Activated naive CD4-positive, alpha-beta T cell treated with anti-CD3 and anti-CD28 coated beads, Interleukin-2, amount 50 U/mL, for 72 hours (primary cell): Measurements from ENCODE around the gene KRTAP16-1. TPM values are rescaled to one million over a fixed set of nuclear protein-coding genes. Genes with fewer than 3 reads are reported as not detected.
"Not testable (repeated sequence)": the region's sequence is repeated elsewhere in the genome, so short reads cannot be mapped to it uniquely, and the experiment has no call there.

Experiments
- ATAC-seq, 2 donors: fragments of 150-1000 bp; cut with Tn5 transposase; 2 replicates each; pipeline ENCODE4 v1.10.0; 2021; ENCODE audit warnings: mild to moderate bottlenecking in 2 of 2, moderate library complexity in 2 of 2
- DNase-seq, 2 donors: peaks; one replicate each; pipeline ENCODE4 v3.0.0; 2021 to 2022; ENCODE audit warnings: low spot score in 2 of 2
- H3K27ac Mint-ChIP-seq, 2 donors: one replicate each; pipeline ENCODE4 v1.8.0; 2022; ENCODE audit warnings: mild to moderate bottlenecking in 2 of 2, mixed read lengths in 2 of 2
- H3K36me3 Mint-ChIP-seq, 2 donors: one replicate each; pipeline ENCODE4 v1.8.0; 2022; ENCODE audit warnings: mixed read lengths in 2 of 2
- H3K9me3 Mint-ChIP-seq, 2 donors: one replicate each; pipeline ENCODE4 v1.8.0; 2022; ENCODE audit warnings: mixed read lengths in 2 of 2
- total RNA-seq, 2 donors: library from RNA; stranded (reverse); gene quantifications; one replicate each; pipeline ENCODE4 v1.2.3, GENCODE V29; 2022

The KRTAP16-1 gene
- total RNA-seq, 2 donors from 2014 or later = not detected

DNA sequence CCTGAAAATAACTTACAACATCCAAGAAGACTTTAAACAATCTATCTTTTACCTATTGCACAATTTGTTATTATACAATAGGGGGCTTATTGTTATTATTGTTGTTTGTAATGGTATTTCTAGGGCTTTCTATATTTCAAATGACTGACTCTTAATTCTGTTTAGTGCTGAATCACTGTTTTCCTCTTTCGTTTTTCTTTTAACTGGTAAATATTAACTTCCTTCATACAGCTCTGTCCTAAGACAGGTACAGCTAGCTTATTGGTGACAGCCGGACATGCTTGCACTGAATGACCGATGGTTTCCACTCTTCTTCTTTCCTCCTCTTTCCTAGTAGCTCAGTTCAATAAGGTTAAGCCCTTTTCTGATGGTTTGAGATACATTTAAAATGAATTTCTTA lies 22.1 kb downstream of the KRTAP16-1 start:
- no peak overlapping the region for H3K27ac Mint-ChIP-seq
- DNase-seq (no peak), ATAC-seq (no peak)
- H3K36me3 Mint-ChIP-seq = no peaks in the 10 kb centered on the region
- H3K9me3 Mint-ChIP-seq = no peaks in the 10 kb centered on the region

DNA sequence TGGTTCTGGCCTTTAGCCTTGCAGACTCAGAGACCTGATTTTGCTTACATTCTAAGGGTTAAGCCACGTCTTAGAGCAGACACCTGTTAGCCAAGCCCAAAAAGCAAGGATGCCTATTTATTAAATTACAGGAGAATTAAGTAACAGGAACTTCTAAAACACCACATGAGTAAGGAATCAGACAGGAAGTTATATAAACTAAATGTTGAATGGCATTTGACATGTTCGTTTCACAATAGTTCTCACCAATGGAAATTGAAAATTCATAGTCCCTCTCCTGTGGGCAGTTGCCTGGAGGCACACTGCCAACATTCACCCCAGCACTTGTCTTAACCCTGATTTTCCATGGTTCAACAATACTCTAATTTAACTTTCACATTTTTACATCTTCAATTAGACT lies 24.6 kb downstream of the KRTAP16-1 start:
- H3K27ac Mint-ChIP-seq = no peak overlapping the region
- ATAC-seq (no peak), DNase-seq (no peak)
- H3K9me3 Mint-ChIP-seq = peaks cover 0 to 4% of the 10 kb centered on the region in 2 donors
- H3K36me3 Mint-ChIP-seq = no peaks in the 10 kb centered on the region

DNA sequence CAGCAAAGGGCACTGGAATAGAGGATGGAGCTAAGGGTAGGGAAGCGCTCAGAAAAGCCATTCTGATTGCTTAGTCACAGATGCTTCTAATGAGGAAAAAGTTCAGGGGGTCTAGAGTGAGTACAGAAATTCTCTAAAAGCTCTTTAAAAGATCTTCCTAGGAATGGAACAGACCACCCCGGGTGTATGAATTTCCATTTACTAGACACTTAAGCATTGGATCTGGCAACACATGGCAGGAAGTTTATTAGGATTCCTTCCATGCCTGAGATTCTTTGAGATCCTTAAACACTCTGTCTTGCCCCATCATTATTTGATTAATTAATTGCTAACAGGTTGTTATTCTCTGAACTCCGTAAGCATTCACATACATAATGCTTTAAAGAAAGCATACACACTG lies 25.1 kb downstream of the KRTAP16-1 start:
- DNase-seq (no peak), ATAC-seq (no peak)
- H3K9me3 Mint-ChIP-seq = peaks cover 0 to 4% of the 10 kb centered on the region in 2 donors
- H3K27ac Mint-ChIP-seq = no peak overlapping the region
- no peaks in the 10 kb centered on the region for H3K36me3 Mint-ChIP-seq

DNA sequence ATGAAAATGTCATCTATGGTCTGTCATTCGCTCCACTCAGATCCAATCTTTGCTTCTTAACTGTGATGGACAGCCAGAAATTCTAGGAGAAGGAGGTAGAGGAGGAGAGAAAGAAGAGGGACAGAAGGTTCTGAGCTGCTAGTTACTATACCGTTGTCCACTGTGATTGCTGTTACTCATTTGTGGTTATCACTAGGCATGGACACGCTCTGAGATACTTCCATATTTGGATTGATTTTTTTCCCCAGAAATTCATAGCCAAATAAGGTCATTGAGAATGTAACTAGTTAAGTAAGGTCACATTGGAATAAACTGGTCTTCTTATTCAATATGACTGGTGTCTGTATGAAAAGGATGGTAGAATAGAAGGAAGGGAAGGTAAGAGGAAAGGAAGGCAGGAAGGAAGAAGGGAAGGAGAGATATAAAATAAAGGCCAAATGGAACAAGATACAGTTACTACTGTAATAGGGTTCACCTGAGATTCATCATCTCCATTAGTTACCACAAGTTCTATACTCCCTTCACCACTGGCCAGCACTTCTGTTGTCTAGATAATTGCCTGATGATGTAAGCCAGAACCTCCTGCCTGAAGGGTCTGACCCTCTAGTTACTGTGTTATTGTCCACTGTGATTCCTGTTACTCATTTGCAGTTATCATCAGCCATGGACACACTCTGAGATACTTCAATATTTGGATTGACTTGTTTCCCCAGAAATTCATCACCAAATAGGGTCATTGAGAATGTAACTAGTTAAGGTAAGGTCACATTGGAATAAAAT lies 30.7 kb downstream of the KRTAP16-1 start:
- H3K9me3 Mint-ChIP-seq = peaks cover 0 to 4% of the 10 kb centered on the region in 2 donors
- ATAC-seq (no peak), DNase-seq (no peak)
- H3K36me3 Mint-ChIP-seq = no peaks in the 10 kb centered on the region
- H3K27ac Mint-ChIP-seq = no peak overlapping the region

DNA sequence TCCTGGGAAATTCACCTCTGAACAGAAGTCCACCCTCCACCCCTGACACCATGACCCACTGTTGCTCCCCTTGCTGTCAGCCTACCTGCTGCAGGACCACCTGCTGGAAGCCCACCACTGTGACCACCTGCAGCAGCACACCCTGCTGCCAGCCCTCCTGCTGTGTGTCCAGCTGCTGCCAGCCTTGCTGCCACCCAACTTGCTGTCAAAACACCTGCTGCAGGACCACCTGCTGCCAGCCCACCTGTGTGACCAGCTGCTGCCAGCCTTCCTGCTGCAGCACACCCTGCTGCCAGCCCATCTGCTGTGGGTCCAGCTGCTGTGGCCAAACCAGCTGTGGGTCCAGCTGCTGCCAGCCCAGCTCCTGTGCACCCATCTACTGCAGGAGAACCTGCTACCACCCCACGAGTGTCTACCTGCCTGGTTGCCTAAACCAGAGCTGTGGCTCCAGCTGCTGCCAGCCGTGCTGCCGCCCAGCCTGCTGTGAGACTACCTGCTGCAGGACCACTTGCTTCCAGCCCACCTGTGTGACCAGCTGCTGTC lies 33.4 kb downstream of the KRTAP16-1 start, which contains the start of gene KRTAP9-7:
TSS of gene KRTAP9-7 (plus strand) at position 51 of the 543 bp plus-strand sequence. CDS start at position 51, 0 bp downstream.
- not testable (repeated sequence) for H3K36me3 Mint-ChIP-seq, H3K27ac Mint-ChIP-seq, H3K9me3 Mint-ChIP-seq, DNase-seq, ATAC-seq

DNA sequence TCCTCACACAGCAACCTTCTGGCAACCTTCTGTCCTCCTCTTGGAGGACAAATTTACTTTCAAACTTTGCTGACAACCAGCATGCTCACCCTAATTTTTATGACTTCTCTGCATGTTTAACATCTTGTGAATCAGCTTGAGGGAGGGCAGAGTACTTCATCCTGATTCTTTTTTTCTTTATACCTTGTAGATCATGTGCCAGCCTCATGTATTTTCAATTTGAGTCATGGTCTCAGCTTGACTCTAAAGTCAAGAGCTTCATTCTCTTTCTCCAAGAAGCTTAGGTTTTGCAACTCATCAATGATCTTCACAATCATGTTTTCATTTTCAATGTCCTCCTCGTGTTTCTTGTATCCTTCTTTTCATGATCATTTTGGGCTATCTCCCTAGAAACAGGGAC lies 37.3 kb downstream of the KRTAP16-1 start:
- H3K27ac Mint-ChIP-seq = no peak overlapping the region
- no peaks in the 10 kb centered on the region for H3K9me3 Mint-ChIP-seq
- no peaks in the 10 kb centered on the region for H3K36me3 Mint-ChIP-seq
- ATAC-seq (no peak), DNase-seq (no peak)

DNA sequence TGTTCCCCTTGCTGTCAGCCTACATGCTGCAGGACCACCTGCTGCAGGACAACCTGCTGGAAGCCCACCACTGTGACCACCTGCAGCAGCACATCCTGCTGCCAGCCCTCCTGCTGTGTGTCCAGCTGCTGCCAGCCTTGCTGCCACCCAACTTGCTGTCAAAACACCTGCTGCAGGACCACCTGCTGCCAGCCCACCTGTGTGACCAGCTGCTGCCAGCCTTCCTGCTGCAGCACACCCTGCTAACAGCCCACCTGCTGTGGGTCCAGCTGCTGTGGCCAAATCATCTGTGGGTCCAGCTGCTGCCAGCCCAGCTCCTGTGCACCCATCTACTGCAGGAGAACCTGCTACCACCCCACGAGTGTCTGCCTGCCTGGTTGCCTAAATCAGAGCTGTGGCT lies 37.8 kb downstream of the KRTAP16-1 start:
- not testable (repeated sequence) for H3K27ac Mint-ChIP-seq, ATAC-seq, DNase-seq, H3K36me3 Mint-ChIP-seq, H3K9me3 Mint-ChIP-seq

DNA sequence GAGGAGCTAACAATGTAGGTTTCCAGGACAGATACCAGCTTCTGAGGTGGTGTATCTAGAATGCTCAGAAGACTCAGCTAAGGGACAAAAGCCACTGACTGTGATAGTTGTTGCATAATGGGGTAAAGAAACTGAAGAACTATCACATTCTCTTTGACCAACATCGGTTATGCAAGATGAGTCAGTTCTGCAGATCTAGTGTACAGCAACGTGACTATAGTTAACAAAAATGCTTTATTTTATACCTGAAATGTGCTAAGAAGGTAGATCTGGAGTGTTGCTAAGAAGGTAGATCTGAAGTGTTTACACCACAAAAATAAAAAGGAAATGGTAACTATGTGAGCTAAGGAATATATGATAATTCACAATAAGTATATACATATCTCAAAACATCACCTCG lies 41.4 kb downstream of the KRTAP16-1 start:
- DNase-seq (no peak), ATAC-seq (no peak)
- Mint-ChIP-seq H3K27ac (no peak overlapping the region), H3K36me3 (no peaks in the 10 kb centered on the region), H3K9me3 (no peaks in the 10 kb centered on the region)

DNA sequence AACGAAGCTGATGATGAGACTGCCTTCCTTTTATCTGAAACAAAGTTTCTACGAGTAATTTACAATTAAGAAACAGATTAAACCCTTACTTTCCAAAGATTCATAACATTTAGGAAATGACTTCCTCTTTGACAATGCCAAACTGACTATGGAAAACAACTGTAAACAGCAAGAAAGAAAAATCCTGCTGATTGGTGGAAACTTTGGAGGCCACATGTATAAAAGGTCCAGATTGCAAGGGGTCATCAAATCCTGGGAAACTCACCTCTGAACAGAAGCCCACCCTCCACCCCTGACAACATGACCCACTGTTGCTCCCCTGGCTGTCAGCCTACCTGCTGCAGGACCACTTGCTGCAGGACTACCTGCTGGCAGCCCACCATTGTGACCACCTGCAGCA lies 44.0 kb downstream of the KRTAP16-1 start, which contains the start of gene KRTAP9-6:
TSS of gene KRTAP9-6 (plus strand) at position 301 of the 400 bp plus-strand sequence. CDS start at position 301, 0 bp downstream.
- Mint-ChIP-seq H3K27ac (no peak within 1 kb of the TSS), H3K36me3 (no peaks in the 10 kb centered on the region), H3K9me3 (no peaks in the 10 kb centered on the region)
- no peak for ATAC-seq
- DNase-seq = no peak

DNA sequence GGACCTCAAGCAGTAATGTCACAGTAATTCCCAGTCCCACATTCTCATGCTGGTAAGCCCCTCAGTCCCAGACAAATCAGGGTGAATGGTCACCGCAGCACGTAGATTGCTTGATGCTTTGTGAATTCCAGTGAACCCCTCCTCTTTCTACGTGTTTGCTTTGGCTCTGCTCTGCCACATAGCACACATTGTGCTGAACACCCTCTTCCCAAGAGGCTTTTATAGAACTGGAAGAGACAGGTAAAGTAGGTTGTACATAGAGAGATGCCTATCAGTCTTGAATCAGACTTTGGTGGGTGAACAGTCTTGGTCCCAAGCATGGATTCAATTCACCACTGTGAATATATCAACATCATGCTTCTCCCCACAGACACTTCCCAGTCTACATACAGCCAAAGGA lies 44.5 kb downstream of the KRTAP16-1 start:
- no peak for DNase-seq
- ATAC-seq = no peak
- Mint-ChIP-seq H3K27ac (no peak overlapping the region), H3K9me3 (no peaks in the 10 kb centered on the region), H3K36me3 (no peaks in the 10 kb centered on the region)

DNA sequence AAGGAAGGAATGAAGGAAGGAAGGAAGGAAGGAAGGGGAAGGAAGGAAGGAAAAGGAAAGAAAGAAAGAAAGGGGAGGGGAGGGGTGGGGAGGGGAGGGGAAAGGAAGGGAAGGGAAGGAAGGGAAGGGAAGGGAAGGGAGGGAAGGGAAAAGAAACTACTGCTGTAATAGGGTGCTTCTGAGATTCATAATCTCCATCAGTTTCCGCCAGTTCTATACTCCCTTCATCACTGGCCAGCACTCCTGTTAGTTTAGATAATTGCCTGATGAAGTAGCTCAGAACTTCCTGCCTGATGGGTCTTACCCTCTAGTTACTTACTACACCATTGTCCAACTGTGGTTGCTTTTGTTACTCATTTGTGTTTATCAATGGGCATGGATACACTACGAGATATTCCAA lies 45.9 kb downstream of the KRTAP16-1 start:
- DNase-seq = no peak
- no peak for ATAC-seq
- no peaks in the 10 kb centered on the region for H3K9me3 Mint-ChIP-seq
- H3K27ac Mint-ChIP-seq = no peak overlapping the region
- H3K36me3 Mint-ChIP-seq = no peaks in the 10 kb centered on the region

DNA sequence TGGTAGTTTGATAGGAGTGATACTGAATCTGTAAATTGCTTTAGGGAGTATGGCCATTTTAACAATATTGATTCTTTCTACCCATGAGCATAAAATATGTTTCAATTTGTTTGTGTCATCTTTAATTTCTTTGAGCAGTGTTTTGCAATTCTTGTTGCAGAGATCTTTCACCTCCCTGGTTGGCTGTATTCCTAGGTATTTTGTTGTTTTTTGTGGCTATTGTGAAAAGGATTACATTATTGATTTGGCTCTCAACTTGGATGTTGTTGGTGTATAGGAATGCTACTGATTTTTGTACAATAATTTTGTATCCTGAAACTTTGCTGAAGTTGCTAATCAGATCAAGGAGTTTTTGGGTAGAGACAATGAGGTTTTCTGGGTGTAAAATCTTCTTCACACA lies 50.7 kb downstream of the KRTAP16-1 start:
- ATAC-seq (no peak), DNase-seq (no peak)
- Mint-ChIP-seq H3K27ac (no peak overlapping the region), H3K9me3 (no peaks in the 10 kb centered on the region), H3K36me3 (no peaks in the 10 kb centered on the region)

Other genes with a start within 250 kb of the KRTAP16-1 start
- gene KRTAP2-3, start 249.2 kb downstream of the KRTAP16-1 start, total RNA-seq = not detected
- gene KRTAP2-4, start 243.4 kb downstream of the KRTAP16-1 start, total RNA-seq = not detected
- not detected for gene KRTAP4-7, start 225.2 kb downstream of the KRTAP16-1 start, total RNA-seq
- gene KRTAP4-8, start 211.2 kb downstream of the KRTAP16-1 start, total RNA-seq = not detected
- not detected for gene KRTAP4-16, start 207.1 kb downstream of the KRTAP16-1 start, total RNA-seq
- not detected for gene KRTAP4-9, start 203.9 kb downstream of the KRTAP16-1 start, total RNA-seq
- not detected for gene KRTAP4-11, start 190.9 kb downstream of the KRTAP16-1 start, total RNA-seq
- not detected for gene KRTAP4-12, start 185.1 kb downstream of the KRTAP16-1 start, total RNA-seq
- gene KRTAP4-6, start 168.8 kb downstream of the KRTAP16-1 start, total RNA-seq = not detected
- not detected for gene KRTAP4-5, start 159.5 kb downstream of the KRTAP16-1 start, total RNA-seq
- not detected for gene KRTAP4-4, start 148.6 kb downstream of the KRTAP16-1 start, total RNA-seq
- not detected for gene KRTAP4-3, start 141.1 kb downstream of the KRTAP16-1 start, total RNA-seq
- gene KRTAP4-2, start 131.1 kb downstream of the KRTAP16-1 start, total RNA-seq = not detected
- gene KRTAP4-1, start 124.4 kb downstream of the KRTAP16-1 start, total RNA-seq = not detected
- gene KRTAP9-1, start 119.4 kb downstream of the KRTAP16-1 start, total RNA-seq = not detected
- not detected for gene KRTAP9-2, start 82.7 kb downstream of the KRTAP16-1 start, total RNA-seq
- gene KRTAP9-3, start 76.9 kb downstream of the KRTAP16-1 start, total RNA-seq = not detected
- not detected for gene KRTAP9-8, start 71.3 kb downstream of the KRTAP16-1 start, total RNA-seq
- gene KRTAP9-4, start 59.6 kb downstream of the KRTAP16-1 start, total RNA-seq = not detected
- not detected for gene KRTAP9-9, start 53.9 kb downstream of the KRTAP16-1 start, total RNA-seq
- gene KRTAP9-6, start 43.9 kb downstream of the KRTAP16-1 start, total RNA-seq = not detected
- gene KRTAP9-7, start 33.6 kb downstream of the KRTAP16-1 start, total RNA-seq = not detected
- not detected for gene KRTAP29-1, start 6.5 kb downstream of the KRTAP16-1 start, total RNA-seq
- not detected for gene KRTAP17-1, start 6.4 kb upstream of the KRTAP16-1 start, total RNA-seq
- not detected for gene KRT33A, start 41.5 kb upstream of the KRTAP16-1 start, total RNA-seq
- gene KRT33B, start 60.5 kb upstream of the KRTAP16-1 start, total RNA-seq = not detected
- gene KRT34, start 73.0 kb upstream of the KRTAP16-1 start, total RNA-seq = not detected
- gene KRT31, start 88.3 kb upstream of the KRTAP16-1 start, total RNA-seq = not detected
- not detected for gene KRT37, start 115.3 kb upstream of the KRTAP16-1 start, total RNA-seq
- gene KRT38, start 131.7 kb upstream of the KRTAP16-1 start, total RNA-seq = not detected
- gene KRT32, start 158.1 kb upstream of the KRTAP16-1 start, total RNA-seq = not detected
- not detected for gene KRT35, start 171.8 kb upstream of the KRTAP16-1 start, total RNA-seq
- gene KRT36, start 180.6 kb upstream of the KRTAP16-1 start, total RNA-seq = not detected
- not detected for gene KRT13, start 196.3 kb upstream of the KRTAP16-1 start, total RNA-seq
- gene KRT15, start 209.6 kb upstream of the KRTAP16-1 start, total RNA-seq = not detected
- gene KRT19, start 219.0 kb upstream of the KRTAP16-1 start, total RNA-seq = not detected